Body of pancreas (tissue), 4 donors: ENCODE results near the gene RASA4. TPM values are rescaled to one million over a fixed set of nuclear protein-coding genes. Genes with fewer than 3 reads are reported as not detected.
"Not testable (repeated sequence)": the region's sequence is repeated elsewhere in the genome, so short reads cannot be mapped to it uniquely, and the experiment has no call there.

Experiments
- ATAC-seq: fragments of 150-250 bp; one replicate; pipeline ENCODE4 v1.9.1; 2016
- DNase-seq, 4 donors: peaks; one replicate each; pipeline ENCODE4 v3.0.0-alpha.2; 2019
- H3K27ac ChIP-seq, 4 donors: fragments of 200-600 bp; sonication (generic); 1 replicate in 3 of 4; 2 replicates in 1 of 4; pipeline versions ENCODE4 v1.5.1 to v1.6.1; 2016 to 2019; ENCODE audit warnings: mild to moderate bottlenecking in 1 of 4, mixed read lengths in 1 of 4, moderate library complexity in 1 of 4
- H3K27me3 ChIP-seq, 2 donors: fragments of 200-600 bp; sonication (generic); one replicate each; pipeline ENCODE4 v1.6.0; 2016; ENCODE audit warnings: mild to moderate bottlenecking in 1 of 2
- H3K36me3 ChIP-seq, 2 donors: fragments of 200-600 bp; sonication (generic); replicated peaks in 1 of 2; 2 replicates each; pipeline ENCODE4 v1.5.1; 2016; ENCODE audit warnings: low read depth in 2 of 2; ENCODE audit not compliant: insufficient read depth in 1 of 2
- H3K4me1 ChIP-seq: fragments of 200-600 bp; sonication (generic); one replicate; pipeline ENCODE4 v1.6.0; 2016
- H3K4me3 ChIP-seq, 2 donors: fragments of 200-600 bp; sonication (generic); 1 replicate in 1 of 2; 2 replicates in 1 of 2; pipeline ENCODE4 v1.5.1; 2016 to 2019
- H3K9me3 ChIP-seq, 3 donors: fragments of 200-600 bp; sonication (generic); 1 replicate in 2 of 3; 2 replicates in 1 of 3; pipeline ENCODE4 v1.5.1; 2016
- WGBS, 2 donors: methylation state at CpG; one replicate each; pipeline ENCODE4 v1.1.5; 2017; 5-methylcytosine and 5-hydroxymethylcytosine counted together
- intact Hi-C: fragments of 100-400 bp; cut with DNase I; formaldehyde crosslinking; loops from one replicate; pipeline ENCODE4 v1.15.1; 2023
- total RNA-seq, 2 donors: library from RNA; depleted of rRNA; stranded (reverse); fragments of >200 nt; gene quantifications; one replicate each; pipeline ENCODE4 v1.1.0, GENCODE V29; 2016

RASA4 gene
- 10 to 100 TPM; 16.8 to 34.2 TPM for total RNA-seq

DNA sequence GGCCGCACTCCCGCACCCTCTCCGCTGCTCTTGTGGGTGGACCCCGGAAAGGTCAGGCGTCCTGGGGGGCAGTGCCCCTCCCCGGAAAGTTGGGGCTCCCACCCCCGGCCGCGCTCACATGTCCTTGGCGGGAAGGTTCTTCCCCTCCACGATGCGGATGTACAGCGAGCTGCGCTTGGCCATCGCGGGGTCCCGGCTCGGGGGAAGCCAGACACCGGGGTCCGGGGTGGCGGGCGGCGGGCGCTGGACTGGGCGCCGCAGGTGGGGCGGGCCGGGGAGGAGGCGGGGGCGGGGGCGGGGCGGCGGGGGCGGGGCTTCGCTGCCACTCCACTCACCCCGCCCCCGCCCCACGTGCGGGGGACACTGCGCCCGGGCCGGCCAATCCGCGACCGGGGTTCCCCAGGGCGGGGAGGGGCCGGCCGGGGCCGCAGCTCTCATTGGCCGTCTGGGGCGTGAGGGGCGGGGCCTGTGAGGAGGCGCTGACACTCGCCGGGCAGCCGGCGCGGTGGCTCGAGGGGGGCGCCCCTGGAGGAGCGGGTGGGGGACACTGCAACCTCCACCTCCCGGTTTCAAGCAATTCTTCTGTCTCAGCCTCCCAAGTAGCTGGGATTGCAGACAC is at the start of gene RASA4:
TSS of gene RASA4 (minus strand) at position 250 of the 619 bp plus-strand sequence. CDS start at position 183, 67 bp downstream.
- H3K4me3 ChIP-seq, H3K4me1 ChIP-seq, intact Hi-C loops, H3K9me3 ChIP-seq, H3K27ac ChIP-seq, H3K36me3 ChIP-seq, H3K27me3 ChIP-seq: not testable (repeated sequence)
- ATAC-seq = peak; percentile 96
- peak; percentile 17 to 42 (median 36) for DNase-seq
- no CpG with 5 or more reads among the region's 62 CpGs for WGBS, 2 donors

- ATAC-seq, H3K4me3 ChIP-seq, H3K27ac ChIP-seq, H3K27me3 ChIP-seq, H3K9me3 ChIP-seq, H3K4me1 ChIP-seq, DNase-seq, intact Hi-C loops, H3K36me3 ChIP-seq: not testable (repeated sequence)
- WGBS, 2 donors = 80 to 85% methylated on average over 1 to 6 of the region's 11 CpGs
These were observed 48.2 kb upstream of the RASA4 start for GRCh38 chr7:102664765-102665164.

GRCh38 chr7:102649924-102650323 is 33.4 kb upstream of the RASA4 start, which contains the start of gene SPDYE2B:
TSS of gene SPDYE2B (plus strand) at chr7:102650319. CDS start at chr7:102652349, 2,030 bp downstream.
- DNase-seq, H3K4me3 ChIP-seq, H3K36me3 ChIP-seq, H3K9me3 ChIP-seq, intact Hi-C loops, H3K27me3 ChIP-seq, H3K4me1 ChIP-seq, H3K27ac ChIP-seq, ATAC-seq: not testable (repeated sequence)
- WGBS, 2 donors = no CpG with 5 or more reads among the region's 4 CpGs

DNA sequence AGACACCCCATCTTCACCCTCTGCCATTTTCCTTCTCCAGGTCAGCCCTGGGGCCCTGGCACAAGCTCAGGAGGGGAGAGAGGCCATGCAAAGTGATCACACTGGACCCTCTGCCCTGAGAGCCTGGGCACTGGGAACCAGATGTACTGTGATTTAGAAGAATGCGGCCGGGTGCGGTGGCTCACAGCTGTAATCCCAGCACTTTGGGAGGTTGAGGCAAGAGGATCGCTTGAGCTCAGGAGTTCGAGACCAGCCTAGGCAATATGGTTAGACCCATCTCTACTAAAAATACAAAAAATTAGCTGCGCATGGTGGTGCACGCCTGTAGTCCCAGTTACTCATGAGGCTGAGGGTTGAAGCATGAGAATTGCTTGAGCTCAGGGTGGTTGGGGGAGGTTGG is 31.3 kb upstream of the RASA4 start:
- H3K27me3 ChIP-seq, H3K27ac ChIP-seq, intact Hi-C loops, H3K4me1 ChIP-seq, ATAC-seq, H3K9me3 ChIP-seq, DNase-seq, H3K4me3 ChIP-seq, H3K36me3 ChIP-seq: not testable (repeated sequence)
- WGBS, 2 donors = 96 to 100% methylated on average over 5 to 7 of the region's 7 CpGs

GRCh38 chr7:102643404-102643803 is 26.8 kb upstream of the RASA4 start:
- intact Hi-C loops, H3K4me1 ChIP-seq, H3K27ac ChIP-seq, ATAC-seq, H3K27me3 ChIP-seq, H3K9me3 ChIP-seq, DNase-seq, H3K4me3 ChIP-seq, H3K36me3 ChIP-seq: not testable (repeated sequence)
- 71% methylated on average over 1 of the region's 1 CpG; no CpG with 5 or more reads in 1 of the 2 donors for WGBS, 2 donors

- H3K4me1 ChIP-seq, H3K36me3 ChIP-seq, H3K4me3 ChIP-seq, ATAC-seq, H3K27me3 ChIP-seq, DNase-seq, H3K27ac ChIP-seq, intact Hi-C loops, H3K9me3 ChIP-seq: not testable (repeated sequence)
- no CpG with 5 or more reads among the region's 9 CpGs for WGBS, 2 donors
These were observed 26.1 kb upstream of the RASA4 start, which contains the start of gene UPK3BL1 for GRCh38 chr7:102642691-102643090. TSS of gene UPK3BL1 (minus strand) at chr7:102642791. CDS start at chr7:102642741, 50 bp downstream.

DNA sequence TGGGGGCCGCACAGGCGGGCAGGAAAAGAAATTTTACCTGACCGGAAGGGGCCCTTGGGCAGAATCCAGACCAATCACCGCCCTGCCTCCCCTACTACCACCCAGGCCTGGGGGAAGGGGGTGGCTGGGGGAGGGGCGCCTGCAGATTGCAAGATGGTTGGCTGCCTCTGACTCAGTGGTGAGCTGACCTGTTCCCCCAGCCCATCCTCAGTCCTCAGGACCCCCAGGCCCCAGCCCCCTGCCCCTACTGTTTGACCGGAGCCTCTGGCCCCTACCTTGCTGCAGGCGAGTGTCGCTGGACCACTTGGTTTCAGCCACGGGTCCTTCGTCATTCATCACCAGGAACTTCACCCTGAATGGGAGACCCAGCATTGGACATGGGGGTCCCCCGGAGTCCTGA is 22.3 kb upstream of the RASA4 start:
- H3K36me3 ChIP-seq, H3K27ac ChIP-seq, intact Hi-C loops, DNase-seq, ATAC-seq, H3K4me3 ChIP-seq, H3K4me1 ChIP-seq, H3K9me3 ChIP-seq, H3K27me3 ChIP-seq: not testable (repeated sequence)
- WGBS, 2 donors = 90 to 100% methylated on average over 1 to 7 of the region's 11 CpGs

GRCh38 chr7:102636956-102637355 is 20.4 kb upstream of the RASA4 start:
- intact Hi-C loops, H3K27me3 ChIP-seq, H3K27ac ChIP-seq, DNase-seq, ATAC-seq, H3K4me1 ChIP-seq, H3K9me3 ChIP-seq, H3K4me3 ChIP-seq, H3K36me3 ChIP-seq: not testable (repeated sequence)
- 89% methylated on average over 10 of the region's 13 CpGs; no CpG with 5 or more reads in 1 of the 2 donors for WGBS, 2 donors

GRCh38 chr7:102635354-102635753 is 18.8 kb upstream of the RASA4 start:
- H3K36me3 ChIP-seq, H3K4me1 ChIP-seq, H3K27ac ChIP-seq, H3K27me3 ChIP-seq, H3K4me3 ChIP-seq, intact Hi-C loops, DNase-seq, H3K9me3 ChIP-seq: not testable (repeated sequence)
- ATAC-seq = peak; percentile 36
- no CpG with 5 or more reads among the region's 5 CpGs for WGBS, 2 donors

DNA sequence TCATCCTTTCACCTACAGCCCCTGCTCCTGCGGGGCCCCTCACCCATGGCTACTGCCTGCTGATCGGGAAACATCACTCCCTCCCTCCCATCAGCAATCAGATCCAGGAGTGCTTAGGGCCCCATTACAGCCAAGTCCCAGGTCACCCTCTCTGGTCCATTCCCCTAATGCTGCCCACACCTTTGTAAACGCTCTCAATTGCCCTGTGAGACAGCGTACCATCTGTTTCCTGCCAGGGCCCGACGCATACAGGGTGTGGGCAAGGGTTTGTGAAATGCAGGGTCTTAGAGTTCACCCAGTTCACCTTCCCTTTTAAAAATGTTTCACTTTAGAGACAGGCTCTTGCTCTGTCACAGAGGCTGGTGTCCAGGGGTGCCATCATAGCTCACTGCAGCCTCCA is 17.7 kb upstream of the RASA4 start:
- H3K4me3 ChIP-seq, H3K9me3 ChIP-seq, DNase-seq, H3K27ac ChIP-seq, H3K27me3 ChIP-seq, H3K36me3 ChIP-seq, H3K4me1 ChIP-seq, ATAC-seq, intact Hi-C loops: not testable (repeated sequence)
- 67 to 80% methylated on average over 1 to 4 of the region's 6 CpGs for WGBS, 2 donors

DNA sequence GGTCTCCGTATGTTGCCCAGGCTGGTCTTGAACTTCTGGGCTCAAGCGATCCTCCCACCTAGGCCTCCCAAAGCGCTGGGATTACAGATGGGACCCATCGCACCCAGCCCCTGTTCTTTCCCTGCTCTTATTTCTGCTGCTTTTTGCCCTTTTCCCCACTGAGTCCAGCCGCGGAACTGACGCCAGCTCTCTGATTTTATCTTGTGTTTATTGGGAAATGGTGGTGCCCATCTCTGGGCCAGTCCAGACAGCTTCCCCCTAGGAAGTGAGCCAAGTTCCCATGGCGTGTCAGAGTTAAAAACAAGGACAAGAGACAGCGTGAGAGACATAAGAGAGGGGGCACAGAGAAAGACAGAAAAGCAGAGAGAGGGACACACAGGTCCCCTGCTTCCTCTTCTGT is 14.1 kb upstream of the RASA4 start:
- ATAC-seq, H3K36me3 ChIP-seq, H3K9me3 ChIP-seq, H3K4me1 ChIP-seq, intact Hi-C loops, DNase-seq, H3K4me3 ChIP-seq, H3K27ac ChIP-seq, H3K27me3 ChIP-seq: not testable (repeated sequence)
- 78 to 80% methylated on average over 1 to 6 of the region's 9 CpGs for WGBS, 2 donors

DNA sequence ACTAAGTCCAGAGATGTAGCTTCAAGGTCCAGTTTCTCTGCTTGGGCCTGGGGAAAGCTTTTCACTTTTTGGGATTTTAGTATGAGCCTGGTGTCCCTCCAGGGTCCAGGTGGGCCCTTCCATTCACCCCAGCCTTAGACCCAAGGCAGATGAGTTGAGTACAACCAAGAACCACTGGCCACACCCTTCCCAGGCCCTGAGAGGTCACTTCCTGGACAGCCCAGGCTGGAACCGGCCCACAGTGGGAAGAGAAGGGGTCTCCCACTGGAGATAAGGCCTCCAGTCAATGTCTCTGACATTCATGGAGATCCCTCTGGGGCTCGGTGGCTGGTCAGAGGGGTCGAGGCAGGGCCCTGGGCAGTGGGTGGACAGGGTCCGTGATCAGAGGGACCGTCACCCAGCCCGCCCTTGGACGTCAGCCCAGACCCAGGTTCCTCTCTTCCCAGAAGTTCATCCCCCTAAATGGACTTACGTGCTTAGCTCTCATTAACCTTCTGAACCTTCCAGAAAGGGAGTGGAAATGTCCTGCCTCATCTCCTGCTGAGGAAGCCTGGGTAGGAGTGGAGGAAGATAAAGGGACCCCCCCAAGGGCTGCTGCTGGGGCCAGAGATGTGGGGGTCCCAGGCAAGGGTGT is 10.8 kb upstream of the RASA4 start:
- no CpG with 5 or more reads among the region's 8 CpGs for WGBS, 2 donors
- H3K27ac ChIP-seq, H3K27me3 ChIP-seq, H3K9me3 ChIP-seq, H3K4me3 ChIP-seq, H3K36me3 ChIP-seq, H3K4me1 ChIP-seq, intact Hi-C loops, DNase-seq: not testable (repeated sequence)
- ATAC-seq = peak; percentile 41
